ENCODE data around the gene CLDN15. TPM values are rescaled to one million over a fixed set of nuclear protein-coding genes. Genes with fewer than 3 reads are reported as not detected.

The CLDN15 gene
- total RNA-seq, 2 experiments from 2014 or later, result 19.6 to 21.2 TPM

DNA sequence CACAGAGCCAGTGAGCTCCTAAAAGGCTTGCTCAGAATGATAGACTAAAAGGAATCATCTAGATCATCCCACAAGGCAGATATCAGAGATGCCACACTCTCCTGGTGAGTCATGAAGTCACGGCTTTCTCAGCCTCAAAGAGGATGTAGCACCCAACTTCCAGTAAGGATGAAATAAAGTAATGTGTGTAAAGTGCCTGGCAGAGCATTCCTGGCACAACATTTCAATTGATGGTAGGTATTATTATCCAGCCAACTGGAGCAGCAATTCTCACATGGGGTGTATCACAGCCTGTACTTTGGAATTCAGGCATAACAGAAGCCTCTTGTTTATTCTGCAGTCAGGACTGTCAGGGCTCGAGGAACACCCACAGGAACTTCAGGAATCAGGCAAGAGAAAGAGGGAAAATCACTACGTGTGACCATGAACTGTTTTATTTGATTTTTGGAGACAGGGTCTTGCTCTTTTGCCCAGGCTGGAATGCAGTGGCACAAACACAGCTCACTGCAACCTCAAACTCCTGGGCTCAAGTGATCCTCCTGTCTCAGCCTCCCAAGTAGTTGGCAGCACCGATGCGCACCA, 52.3 kb downstream of the CLDN15 start:
- Mint-ChIP-seq H3K27ac (no peak overlapping the region), H3K9me3 (ENCODE audit: insufficient read depth) (no peaks in the 10 kb centered on the region), H3K4me1 (ENCODE audit: low read depth) (no peaks in the 10 kb centered on the region), H3K4me3 (no peak overlapping the region), H3K36me3 (ENCODE audit: low read depth) (no peaks in the 10 kb centered on the region), H3K27me3 (ENCODE audit: low read depth) (peaks cover 27% of the 10 kb centered on the region)
- CTCF ChIA-PET, result interaction anchor here (1.4 kb wide), 1 partner anchor 41 kb away, joined by 6 read pairs; no protein-coding TSS in a partner anchor
- DNase-seq (no peak), ATAC-seq (no peak)
- POLR2A ChIA-PET, result no interaction called here

Other genes with a start within 250 kb of the CLDN15 start
- gene MUC17, start 217.7 kb downstream of the CLDN15 start, total RNA-seq, result not detected
- 10 to 100 TPM; 66.8 to 67.9 TPM for gene TRIM56, start 152.3 kb downstream of the CLDN15 start, total RNA-seq
- under 1 TPM; 0.47 to 0.58 TPM for gene SERPINE1, start 110.7 kb downstream of the CLDN15 start, total RNA-seq
- gene AP1S1, start 83.3 kb downstream of the CLDN15 start, total RNA-seq, result 10 to 100 TPM; 46.2 to 48.9 TPM
- gene VGF, start 72.2 kb downstream of the CLDN15 start, total RNA-seq, result under 1 TPM; 0.29 to 0.53 TPM
- gene NAT16, start 57.5 kb downstream of the CLDN15 start, total RNA-seq, result not detected
- not detected for gene MOGAT3, start 36.8 kb downstream of the CLDN15 start, total RNA-seq
- 10 to 100 TPM; 51.1 to 58.1 TPM for gene PLOD3, start 20.2 kb downstream of the CLDN15 start, total RNA-seq
- 10 to 100 TPM; 56.1 to 58.4 TPM for gene ZNHIT1, start 19.6 kb downstream of the CLDN15 start, total RNA-seq
- 100 to 1,000 TPM; 103 to 108 TPM for gene FIS1, start 7.3 kb upstream of the CLDN15 start, total RNA-seq
- 10 to 100 TPM in 1 of 2 experiments, 1 to 10 TPM in 1; 9.9 to 11.1 TPM for gene IFT22, start 84.0 kb upstream of the CLDN15 start, total RNA-seq
- not detected for gene COL26A1, start 125.1 kb upstream of the CLDN15 start, total RNA-seq

All from activated CD8-positive, alpha-beta T cell treated with anti-CD3 and anti-CD28 coated beads, Interleukin-2, amount 10 ng/mL, durations not matched to agents 7 days and 5 days (primary cell).